SK-N-SH (cell line): ENCODE measurements around the gene TNXB.
"Not testable (repeated sequence)": the region's sequence is repeated elsewhere in the genome, so short reads cannot be mapped to it uniquely, and the experiment has no call there.

Source experiments
- CTCF ChIP-seq: fragments of 200-600 bp; sonication (generic); IDR thresholded peaks from 2 replicates; pipeline ENCODE4 v1.6.1; 2017; ENCODE audit warnings: antibody characterized with exemption, mild to moderate bottlenecking, moderate library complexity
- ELF1 ChIP-seq: IDR thresholded peaks from 2 replicates; pipeline ENCODE4 v1.4.0; 2012
- JUND ChIP-seq: IDR thresholded peaks from 2 replicates; pipeline ENCODE4 v1.4.0; 2012
- MAX ChIP-seq: IDR thresholded peaks from 2 replicates; pipeline ENCODE4 v1.4.0; 2012; ENCODE audit warnings: low read depth
- NRF1 ChIP-seq: IDR thresholded peaks from 2 replicates; pipeline ENCODE4 v1.6.1; 2012; ENCODE audit warnings: low read depth, mild to moderate bottlenecking, low read length
- PBX3 ChIP-seq: IDR thresholded peaks from 2 replicates; pipeline ENCODE4; 2012
- POLR2AphosphoS5 ChIP-seq: IDR thresholded peaks from 2 replicates; pipeline ENCODE4 v1.6.1; 2012; ENCODE audit warnings: low read depth, low read length
- SIN3A ChIP-seq: IDR thresholded peaks from 2 replicates; pipeline ENCODE4 v1.6.1; 2012; ENCODE audit warnings: low read depth, mild to moderate bottlenecking, low read length, moderate library complexity, borderline replicate concordance
- SMC3 ChIP-seq: IDR thresholded peaks from 2 replicates; pipeline ENCODE4 v1.6.1; 2012; ENCODE audit warnings: low read depth, low read length, improper control_type of control experiment
- ZBTB33 ChIP-seq: IDR thresholded peaks from 2 replicates; pipeline ENCODE4 v1.4.0; 2012; ENCODE audit warnings: low read depth, borderline replicate concordance

GRCh38 chr6:32014547-32014946 is 94.6 kb downstream of the TNXB start, which contains the start of gene C4B:
- TF ChIP-seq SIN3A, PBX3, SMC3, ELF1, MAX, ZBTB33, NRF1, JUND, POLR2AphosphoS5, CTCF: not testable (repeated sequence)
